Posterior vena cava (tissue), 2 donors: ENCODE measurements around the gene OAS3. TPM values are rescaled to one million over a fixed set of nuclear protein-coding genes. Genes with fewer than 3 reads are reported as not detected.

Source experiments
- DNase-seq: peaks from one replicate; pipeline ENCODE4 v3.0.0-alpha.2; 2020; ENCODE audit warnings: low spot score
- intact Hi-C, 2 donors: fragments of 100-400 bp; cut with DNase I; formaldehyde crosslinking; loops; one replicate each; pipeline versions ENCODE4 v1.14.1 to v1.14.2; 2022 to 2023
- total RNA-seq, 2 donors: library from RNA; stranded (reverse); fragmentation: NEBNext Ultra II Directional; extraction: Animal tissue kit (Norgen Biotek cat#: 25700); gene quantifications; one replicate each; pipeline ENCODE4 v1.2.1, GENCODE V29; 2021
- donor health status: DM: yes; HTN: yes; CAD: no.
- donor health status: DM: yes; HTN: yes; CAD: no.

Gene OAS3
- total RNA-seq, 2 donors from 2014 or later: 11.3 to 21.1 TPM

GRCh38 chr12:112998987-112999767 lies 60.9 kb downstream of the OAS3 start:
- intact Hi-C loops: no loop called here

GRCh38 chr12:113000433-113000832 lies 62.2 kb downstream of the OAS3 start:
- intact Hi-C loops: no loop called here
- DNase-seq: no peak

More at GRCh38 chr12:112998987-112999767, 60.9 kb downstream of the OAS3 start:
- DNase-seq: no peak

- DNase-seq: no peak
- intact Hi-C loops: no loop called here
Measured at GRCh38 chr12:113002155-113002554, 63.9 kb downstream of the OAS3 start.

- no peak for DNase-seq
- intact Hi-C loops: no loop called here
Measured at GRCh38 chr12:113002676-113003075, 64.4 kb downstream of the OAS3 start.

- intact Hi-C loops: no loop called here
- DNase-seq: no peak
Measured at GRCh38 chr12:113003636-113004035, 65.4 kb downstream of the OAS3 start.

GRCh38 chr12:113005762-113006161 lies 67.5 kb downstream of the OAS3 start:
- intact Hi-C loops: no loop called here
- no peak for DNase-seq

GRCh38 chr12:113006206-113006605 lies 67.9 kb downstream of the OAS3 start:
- intact Hi-C loops: no loop called here

GRCh38 chr12:113006641-113007040 lies 68.4 kb downstream of the OAS3 start:
- no peak for DNase-seq
- intact Hi-C loops: no loop called here

More at GRCh38 chr12:113006206-113006605, 67.9 kb downstream of the OAS3 start:
- DNase-seq: no peak

- intact Hi-C loops: no loop called here
- no peak for DNase-seq
Measured at GRCh38 chr12:113007166-113007565, 68.9 kb downstream of the OAS3 start.

GRCh38 chr12:113010701-113011100 lies 72.4 kb downstream of the OAS3 start:
- intact Hi-C loops: no loop called here
- no peak for DNase-seq

- intact Hi-C loops: no loop called here
- no peak for DNase-seq
Measured at GRCh38 chr12:113014565-113014964, 76.3 kb downstream of the OAS3 start.

GRCh38 chr12:113016796-113017195 lies 78.5 kb downstream of the OAS3 start:
- intact Hi-C loops: no loop called here

GRCh38 chr12:113019025-113019424 lies 80.8 kb downstream of the OAS3 start:
- DNase-seq: no peak
- intact Hi-C loops: no loop called here

More at GRCh38 chr12:113016796-113017195, 78.5 kb downstream of the OAS3 start:
- DNase-seq: no peak

- DNase-seq: no peak
- intact Hi-C loops: no loop called here
Measured at GRCh38 chr12:113021500-113021899, 83.2 kb downstream of the OAS3 start.

Other genes with a start within 250 kb of the OAS3 start
- under 1 TPM in 1 of 2 donors, not detected in 1; 0.10 TPM for gene RPH3A, start 146.7 kb upstream of the OAS3 start, total RNA-seq
- gene OAS1, start 31.5 kb upstream of the OAS3 start, total RNA-seq: 10 to 100 TPM; 10.1 to 17.3 TPM
- gene OAS2, start 40.0 kb downstream of the OAS3 start, total RNA-seq: 10 to 100 TPM; 12.5 to 17.7 TPM
- gene DTX1, start 118.3 kb downstream of the OAS3 start, total RNA-seq: 1 to 10 TPM; 4.5 to 6.3 TPM
- not detected for gene RASAL1, start 197.3 kb downstream of the OAS3 start, total RNA-seq
- gene CFAP73, start 211.2 kb downstream of the OAS3 start, total RNA-seq: not detected
- 10 to 100 TPM; 37.0 to 47.6 TPM for gene DDX54, start 247.0 kb downstream of the OAS3 start, total RNA-seq
- 1 to 10 TPM; 6.6 to 9.7 TPM for gene RITA1, start 247.2 kb downstream of the OAS3 start, total RNA-seq